CD4-positive, alpha-beta T cell treated with Interleukin-1 beta for 1 hour (primary cell): Measurements from ENCODE around the gene CST9.

ENCODE experiments used
- DNase-seq, 2 donors: peaks; one replicate each; pipeline ENCODE4 v3.0.0-alpha.2; 2020 to 2022

The CST9 gene

DNA sequence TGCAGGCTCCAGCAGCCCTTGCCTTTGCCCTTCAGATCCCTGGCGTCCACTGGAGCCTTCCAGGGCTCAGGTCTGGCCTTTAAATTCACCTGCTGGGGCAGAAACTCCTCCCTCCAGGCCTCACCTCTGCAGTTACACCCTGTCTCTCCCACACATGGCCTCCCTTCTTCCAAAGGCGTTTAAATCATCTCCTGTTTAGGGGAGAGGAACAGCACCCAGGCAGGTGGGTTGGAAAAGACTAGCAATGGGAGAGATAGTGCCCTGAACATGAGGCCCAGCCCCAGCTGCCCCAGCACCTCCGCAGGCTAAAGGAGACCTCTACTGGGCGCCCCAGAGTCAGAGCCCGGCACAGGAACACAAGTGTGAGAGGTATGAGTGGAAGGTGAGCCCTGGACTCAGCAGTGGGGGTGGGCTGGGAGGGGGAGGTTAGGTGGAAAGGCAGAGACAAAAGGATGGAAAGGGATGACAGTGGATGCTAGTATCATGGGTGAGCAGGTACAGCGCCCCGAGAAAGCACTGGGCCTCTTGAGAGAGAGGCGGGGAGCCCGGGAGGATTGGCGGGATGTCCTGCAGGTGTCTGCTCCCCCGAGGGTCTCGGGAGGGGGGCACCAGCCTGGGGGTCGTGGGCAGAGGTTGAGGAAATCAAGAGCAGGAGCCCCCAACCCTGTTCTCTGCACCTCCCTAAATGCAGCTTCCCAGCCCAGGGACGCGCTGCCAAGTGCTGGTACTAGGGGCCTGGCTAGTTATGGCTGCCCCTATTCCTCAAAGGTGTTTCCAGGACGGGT, at the start of gene CST9:
Gene CST9 (minus strand): TSS at position 51 of the 785 bp plus-strand sequence. CDS start 53 bp downstream, outside the sequence.
- DNase-seq = no peak

DNA sequence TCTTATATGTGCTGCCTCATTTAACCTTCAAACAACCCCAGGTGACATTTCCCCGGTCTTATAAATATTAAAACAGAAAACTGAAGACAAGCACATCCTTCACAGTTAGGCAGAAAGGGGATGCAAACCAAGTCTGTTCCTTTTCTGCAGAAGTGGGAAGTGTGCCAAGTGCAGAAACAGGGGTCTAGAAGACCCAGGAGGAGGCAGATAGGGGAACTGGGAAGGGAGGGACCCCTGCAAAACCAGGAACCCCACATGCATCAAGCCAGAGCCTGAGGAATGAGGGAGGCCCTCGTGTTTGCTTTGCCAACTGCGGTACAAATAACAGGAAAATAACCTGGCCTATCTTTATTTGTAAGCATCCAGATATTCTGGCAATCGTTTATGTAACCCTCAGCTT, 49.0 kb upstream of the CST9 start:
- DNase-seq = no peak

DNA sequence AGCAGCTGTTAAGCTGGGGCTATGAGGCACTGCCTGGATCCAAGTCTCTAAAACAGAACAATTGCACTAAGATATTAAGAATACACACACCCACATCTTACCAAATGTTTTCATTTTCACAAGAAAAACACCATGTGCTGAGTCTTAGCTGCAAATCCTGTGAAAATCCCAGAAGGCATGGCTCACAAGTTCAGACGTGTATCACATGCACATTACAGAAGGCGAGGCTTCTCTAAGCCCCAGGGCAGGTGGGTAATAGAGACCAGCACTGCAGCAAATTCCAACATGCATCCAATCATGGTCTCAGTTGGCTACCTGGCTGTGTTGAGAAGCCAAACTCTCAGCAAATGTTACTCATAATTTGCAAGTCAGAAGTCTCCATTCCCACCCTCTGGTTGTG, 48.3 kb upstream of the CST9 start:
- DNase-seq = no peak

DNA sequence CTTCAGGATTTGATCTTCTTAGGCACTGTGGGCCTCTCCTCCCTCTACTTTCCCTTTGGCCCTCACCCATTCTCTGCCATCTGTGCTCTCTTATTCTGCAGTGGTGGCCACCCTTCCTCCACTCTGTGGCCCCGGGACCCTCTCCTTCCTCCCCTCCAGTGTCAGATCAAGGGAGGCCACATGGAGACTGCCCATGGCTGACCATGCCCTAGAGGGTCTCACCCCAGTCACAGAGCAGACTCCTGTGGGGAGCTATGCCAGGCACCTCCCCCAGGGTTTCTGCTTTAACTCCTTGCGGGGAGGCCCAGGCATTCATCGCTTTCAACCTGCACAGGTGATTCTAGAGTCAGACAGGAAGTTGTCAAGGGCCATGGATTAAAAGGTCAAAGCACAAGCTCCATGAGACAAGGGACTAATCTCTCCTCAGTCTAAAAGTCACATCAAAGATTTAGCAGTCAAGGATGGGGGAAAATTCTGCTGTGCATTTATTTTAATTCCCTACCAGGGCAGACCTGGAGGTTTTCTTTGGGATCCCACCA, 47.8 kb upstream of the CST9 start:
- no peak for DNase-seq

DNA sequence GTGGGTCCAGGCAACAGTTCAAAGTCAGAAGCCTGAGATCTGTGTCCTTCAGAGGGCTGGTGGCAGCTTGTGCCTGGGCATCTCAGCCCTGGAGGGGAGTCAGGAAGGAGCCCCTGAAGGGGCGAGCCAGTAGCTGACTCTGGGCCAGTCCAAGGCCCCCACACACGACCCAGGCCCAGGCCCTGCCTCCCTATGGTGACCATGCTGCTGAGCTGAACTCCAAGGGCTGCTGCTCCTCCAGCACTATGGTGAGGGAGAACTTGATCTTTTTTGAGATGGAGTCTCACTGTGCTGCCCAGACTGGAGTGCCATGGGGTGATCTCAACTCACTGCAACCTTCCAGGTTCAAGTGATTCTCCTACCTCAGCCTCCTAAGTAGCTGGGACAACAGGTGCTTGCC, 47.2 kb upstream of the CST9 start:
- DNase-seq = no peak

GRCh38 chr20:23652371-23652770, 46.7 kb upstream of the CST9 start:
- DNase-seq = no peak

DNA sequence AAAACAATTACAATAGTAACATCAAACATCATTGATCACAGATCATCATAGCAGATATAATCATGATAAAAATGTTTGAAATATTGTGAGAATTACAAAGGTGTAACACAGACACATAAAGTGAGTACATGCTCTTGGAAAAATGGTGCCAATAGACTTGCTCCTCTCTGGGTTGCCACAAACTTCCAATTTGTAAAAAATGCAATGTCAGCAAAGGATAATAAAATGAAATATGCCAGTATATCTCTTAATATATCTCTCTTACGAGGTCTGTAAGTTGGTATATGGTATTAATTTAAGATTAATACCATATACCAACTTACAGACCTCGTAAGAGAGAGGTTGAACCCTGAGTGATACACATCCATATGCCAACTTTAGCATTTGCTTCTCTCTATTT, 45.4 kb upstream of the CST9 start:
- DNase-seq = no peak

GRCh38 chr20:23649830-23650417, 44.2 kb upstream of the CST9 start:
- no peak for DNase-seq

DNA sequence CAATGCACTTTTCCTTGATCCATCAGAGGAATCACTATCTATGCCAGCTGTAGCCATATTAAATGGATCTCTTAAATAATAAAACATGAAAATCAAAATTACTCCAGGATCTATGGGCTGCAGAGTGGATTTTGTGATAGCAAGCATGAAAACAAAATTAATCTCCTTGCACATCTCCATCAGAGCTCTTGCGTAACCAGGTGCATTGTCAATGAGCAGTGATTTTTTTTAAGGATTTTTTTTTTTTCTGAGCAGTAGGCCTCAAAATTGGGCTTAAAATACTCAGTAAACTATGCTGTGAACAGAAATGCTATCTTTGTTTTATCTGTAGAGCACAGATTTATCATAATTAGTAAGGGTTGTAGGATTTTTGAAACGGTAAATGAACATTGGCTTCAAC, 43.5 kb upstream of the CST9 start:
- no peak for DNase-seq

DNA sequence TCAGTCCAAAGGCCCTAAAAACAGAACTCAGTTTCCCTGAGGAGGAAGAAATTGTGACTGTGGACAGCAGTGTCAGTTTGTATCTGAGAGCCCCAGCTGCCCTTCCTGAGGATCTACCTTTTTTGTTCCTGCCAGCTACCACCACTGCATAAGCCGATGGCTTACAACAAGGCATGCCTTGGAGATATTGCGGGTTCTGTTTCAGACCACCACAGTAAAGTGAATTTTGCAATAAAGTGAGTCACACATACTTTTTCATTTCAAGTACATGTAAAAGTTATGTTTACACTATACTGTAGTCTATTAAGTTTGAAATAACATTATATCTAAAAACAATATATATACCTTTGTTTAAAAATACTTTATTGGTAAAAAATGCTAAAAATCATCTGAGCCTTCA, 41.6 kb upstream of the CST9 start:
- DNase-seq = no peak

GRCh38 chr20:23646106-23646873, 40.6 kb upstream of the CST9 start:
- DNase-seq = no peak

GRCh38 chr20:23645575-23645974, 39.9 kb upstream of the CST9 start:
- DNase-seq = no peak

- DNase-seq = no peak
These were observed 38.4 kb upstream of the CST9 start for GRCh38 chr20:23644164-23644563.

GRCh38 chr20:23643659-23644058, 37.9 kb upstream of the CST9 start:
- no peak for DNase-seq

- DNase-seq = no peak
These were observed 36.4 kb upstream of the CST9 start for GRCh38 chr20:23641936-23642751.

- no peak for DNase-seq
These were observed 35.3 kb upstream of the CST9 start for GRCh38 chr20:23640671-23641667.

DNA sequence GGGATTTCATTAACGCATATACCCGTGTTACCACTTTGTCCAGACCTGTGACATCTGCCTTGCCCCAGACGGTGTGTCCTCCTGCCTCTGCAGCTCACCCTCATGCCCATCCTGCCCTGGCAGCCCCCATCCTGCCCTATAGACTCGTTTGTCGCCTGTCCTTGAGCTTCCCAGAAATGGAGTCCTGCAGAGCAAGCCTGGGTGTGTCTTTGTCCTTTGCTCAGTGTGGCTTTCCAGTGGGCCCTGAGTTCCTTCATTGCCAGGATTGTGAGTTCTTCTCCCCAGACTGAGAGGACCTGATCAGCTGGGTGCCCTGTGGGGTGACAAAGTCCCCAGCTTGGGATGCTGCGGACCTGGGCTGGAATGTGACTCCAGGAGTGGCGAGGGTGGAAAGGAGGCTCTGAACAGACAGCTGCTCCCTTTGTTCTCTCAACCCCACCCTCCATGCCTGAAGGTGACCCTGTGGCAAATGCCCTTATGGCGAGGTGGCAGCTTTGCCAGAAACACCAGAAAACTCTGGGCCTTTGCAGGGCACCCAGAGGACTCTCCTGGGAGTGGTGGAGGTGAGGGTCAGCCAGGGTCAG, 34.4 kb upstream of the CST9 start:
- no peak for DNase-seq

DNA sequence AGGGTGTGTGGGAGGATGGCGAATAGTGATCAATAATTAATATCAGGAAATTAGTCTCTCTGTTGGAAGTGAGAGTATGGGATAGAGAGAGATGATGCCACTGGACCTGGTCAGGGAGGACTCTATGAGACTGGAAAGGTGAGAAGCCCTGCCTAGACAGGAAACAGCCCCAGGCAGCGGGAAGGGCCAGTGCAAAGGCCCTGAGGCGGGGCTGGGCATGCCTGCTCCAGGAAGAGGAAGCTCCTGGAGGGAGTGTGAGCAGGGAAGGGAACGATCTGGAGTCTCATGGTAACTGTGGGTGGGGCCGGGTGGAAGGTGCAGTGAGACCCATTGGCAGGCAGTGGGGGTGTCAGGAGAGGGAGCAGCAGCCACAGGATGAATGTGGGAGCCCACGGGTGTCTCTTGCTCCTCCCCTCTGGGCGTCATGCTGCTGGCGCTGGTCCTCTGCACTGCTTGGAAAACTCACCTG, 33.8 kb upstream of the CST9 start:
- DNase-seq = no peak

DNA sequence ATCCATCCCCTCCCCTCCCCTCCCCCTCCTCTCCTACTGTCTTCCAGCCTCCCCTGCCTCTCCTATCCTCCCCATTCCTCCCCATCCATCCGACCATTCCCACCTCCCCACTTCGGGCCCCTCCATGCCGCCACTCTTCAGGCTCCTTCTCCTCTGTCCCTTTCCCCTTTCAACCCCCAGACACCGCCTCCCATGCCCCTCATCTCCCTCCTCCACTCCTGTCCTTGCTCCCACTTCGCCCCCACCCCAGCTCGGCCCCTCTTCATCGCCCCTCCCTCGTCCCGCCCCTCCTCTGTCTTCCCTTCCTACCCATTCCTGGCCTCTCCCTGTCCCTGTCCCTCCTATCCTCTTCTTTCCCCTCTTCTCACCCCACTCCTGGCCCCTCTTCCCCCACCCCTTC, 32.6 kb upstream of the CST9 start:
- DNase-seq = no peak

DNA sequence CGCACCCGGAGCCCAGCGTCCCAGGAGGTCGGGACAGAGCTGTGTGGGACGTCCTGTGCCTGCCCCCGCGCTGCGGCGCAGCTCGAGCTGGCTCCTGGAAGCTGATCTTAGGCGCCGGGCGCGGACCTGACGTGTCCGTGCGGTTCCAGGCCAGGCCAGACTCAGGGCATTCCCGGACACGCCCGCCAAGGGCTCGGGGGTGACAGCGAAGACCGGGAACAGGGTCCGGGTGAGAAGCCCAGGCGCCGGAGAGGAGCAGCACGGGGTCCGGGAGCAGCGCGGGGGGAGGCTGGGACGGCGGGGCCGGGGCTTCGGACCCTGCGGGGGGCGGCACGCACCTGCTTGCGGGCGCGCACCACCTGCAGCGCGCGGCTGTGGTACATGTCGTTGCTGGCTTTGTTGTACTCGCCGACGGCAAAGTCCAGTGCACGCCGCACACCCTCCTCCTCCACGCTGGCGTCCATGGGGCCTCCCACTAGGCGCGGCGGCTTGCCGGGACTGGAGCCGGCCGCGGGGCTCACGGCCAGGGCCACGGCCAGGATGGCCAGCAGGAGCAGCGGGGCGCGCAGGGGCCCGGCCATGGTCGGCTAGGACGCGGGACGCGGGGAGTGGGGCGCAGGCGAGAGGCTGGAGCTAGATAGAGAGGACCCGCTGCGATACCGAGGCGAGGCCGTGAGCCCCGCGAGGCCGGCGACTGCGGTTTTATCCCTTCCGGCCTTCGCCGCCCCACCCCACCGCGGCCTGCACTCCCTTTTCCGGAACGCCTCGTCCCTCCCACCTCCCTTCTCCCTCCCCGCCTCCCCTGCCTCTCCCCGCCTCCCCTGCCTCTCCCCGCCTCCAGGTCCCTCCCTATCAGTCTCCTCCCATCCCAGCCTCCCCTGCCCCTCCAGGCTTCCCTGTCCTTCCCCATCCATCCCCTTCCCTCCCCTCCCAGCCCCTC, 31.8 kb upstream of the CST9 start, which contains the start of gene CST3:
Gene CST3 (minus strand): TSS at position 674 of the 940 bp plus-strand sequence. CDS start 93 bp downstream, at position 581.
- DNase-seq = peak in 1 of 2 donors; percentile 43
